ENCODE data around the gene ZFYVE9.

- no peak for TF ChIP-seq ZNF251 (CRISPR knock-in tag; IDR thresholded peaks at IDR 0.05)
- no peak for TF ChIP-seq ZNF569 (CRISPR knock-in tag; IDR thresholded peaks at IDR 0.05; ENCODE audit: borderline replicate concordance)
- TF ChIP-seq SETDB1 (CRISPR knock-in tag; IDR thresholded peaks at IDR 0.05; ENCODE audit: borderline replicate concordance) = no peak
- no peak for TF ChIP-seq MBD4 (IDR thresholded peaks at IDR 0.05; ENCODE audit: borderline replicate concordance, low read length)
- TF ChIP-seq WIZ (CRISPR knock-in tag; IDR thresholded peaks at IDR 0.05) = no peak
- no peak for TF ChIP-seq RAD21 (CRISPR knock-in tag; IDR thresholded peaks at IDR 0.05)
- no peak for TF ChIP-seq PCBP2 (optimal IDR thresholded peaks at IDR 0.05; ENCODE audit: low read depth, low read length, poor library complexity, severe bottlenecking)
- no peak for TF ChIP-seq ZNF501 (CRISPR knock-in tag; IDR thresholded peaks at IDR 0.05)
- no peak for TF ChIP-seq EZH2 (conservative IDR thresholded peaks at IDR 0.05; ENCODE audit: low read depth, low read length)
- no peak for TF ChIP-seq POLR2A (IDR thresholded peaks at IDR 0.05; ENCODE audit: insufficient read depth in 1 of 2, low read depth in 2 of 2, low read length in 2 of 2)
- no peak for TF ChIP-seq ZNF468 (CRISPR knock-in tag; IDR thresholded peaks at IDR 0.05)
- TF ChIP-seq TEAD3 (CRISPR knock-in tag; optimal IDR thresholded peaks at IDR 0.05; ENCODE audit: borderline replicate concordance) = no peak
- TF ChIP-seq RFX1 (IDR thresholded peaks at IDR 0.05) = no peak
- no peak for TF ChIP-seq ZNF816 (CRISPR knock-in tag; IDR thresholded peaks at IDR 0.05; ENCODE audit: borderline replicate concordance)
Observed at GRCh38 chr1:52203935-52204625, 62.2 kb downstream of the ZFYVE9 start.

Measured in HepG2 (cell line).